Astrocyte of the hippocampus (primary cell): ENCODE results near the gene IER3.
"Not testable (repeated sequence)": the region's sequence is repeated elsewhere in the genome, so short reads cannot be mapped to it uniquely, and the experiment has no call there.

Source experiments
- DNase-seq: peaks from one replicate; pipeline ENCODE4 v3.0.0; 2011; ENCODE audit warnings: low read depth, low spot score

The IER3 gene

DNA sequence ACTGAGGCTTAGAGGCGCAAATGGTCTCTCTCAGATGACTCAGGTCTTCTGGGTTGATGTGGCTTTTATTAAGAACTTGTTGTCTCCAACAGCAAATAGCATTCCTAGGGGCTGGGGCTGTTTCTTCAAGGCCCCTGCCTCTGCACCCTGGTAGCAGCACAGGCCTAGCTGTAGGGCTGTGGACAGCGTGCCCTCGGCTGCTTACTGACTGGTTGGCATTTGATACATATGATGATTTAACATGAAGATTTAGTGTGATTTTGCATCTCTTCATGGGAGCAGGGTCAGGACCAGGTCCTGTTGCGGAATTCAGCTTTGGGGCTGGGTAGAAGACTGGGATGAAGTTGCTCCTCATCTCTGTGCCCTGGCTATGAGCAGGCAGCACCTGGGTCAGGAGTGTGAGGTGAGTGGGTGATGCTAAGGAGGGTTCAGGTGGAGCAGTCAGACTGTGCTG is 24.3 kb upstream of the IER3 start:
- DNase-seq: no peak

DNA sequence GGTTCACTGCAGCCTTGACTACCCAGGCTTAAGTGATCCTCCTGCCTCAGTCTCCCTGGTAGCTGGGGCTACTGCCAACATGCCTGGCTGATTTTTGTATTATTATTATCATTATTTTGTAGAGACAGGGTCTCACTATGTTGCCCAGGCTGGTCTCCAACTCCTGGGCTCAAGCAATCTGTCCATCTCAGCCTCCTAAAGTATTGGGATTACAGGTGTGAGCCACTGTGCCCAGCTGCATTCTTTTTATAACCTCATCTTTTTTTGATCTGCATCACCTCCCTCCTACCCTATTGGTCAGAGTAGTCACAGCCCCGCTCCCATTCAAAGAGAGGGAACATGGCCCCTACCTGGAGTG is 23.6 kb upstream of the IER3 start:
- DNase-seq: no peak

DNA sequence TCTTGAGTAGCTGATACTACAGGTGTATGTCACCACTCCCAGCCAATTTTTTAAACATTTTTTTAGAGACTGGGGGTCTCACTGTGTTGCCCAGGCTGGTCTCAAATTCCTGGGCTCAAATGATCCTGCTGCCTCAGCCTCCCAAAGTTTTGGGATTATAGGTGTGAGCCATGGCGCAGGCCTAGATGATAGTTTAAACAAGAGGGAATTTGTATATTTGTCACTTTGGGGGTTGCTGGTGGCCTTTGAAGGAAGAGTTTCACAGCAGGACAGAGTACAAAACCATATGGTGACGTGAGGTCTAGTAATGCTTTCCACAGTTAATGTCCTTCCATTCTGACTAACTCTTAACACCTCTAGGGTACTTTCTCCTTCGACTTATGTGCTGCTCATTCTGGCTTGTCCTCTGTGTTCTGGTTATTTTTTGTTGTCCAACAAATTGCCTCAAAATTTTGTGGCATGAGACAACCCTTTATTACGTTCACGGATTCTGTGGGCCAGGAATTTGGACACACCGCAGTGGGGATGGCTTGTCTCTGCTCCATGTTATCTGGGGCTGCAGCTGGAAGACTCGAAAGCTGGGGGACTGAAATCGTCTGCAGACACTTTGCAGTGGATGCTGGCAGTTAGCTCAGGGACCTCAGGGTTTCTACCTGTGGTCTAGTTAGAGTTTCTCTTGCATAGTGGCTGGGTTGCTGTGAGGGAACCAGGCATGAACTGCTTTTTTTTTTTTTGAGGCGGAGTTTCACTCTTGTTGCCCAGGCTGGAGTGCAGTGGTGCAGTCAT is 23.0 kb upstream of the IER3 start:
- DNase-seq: no peak

DNA sequence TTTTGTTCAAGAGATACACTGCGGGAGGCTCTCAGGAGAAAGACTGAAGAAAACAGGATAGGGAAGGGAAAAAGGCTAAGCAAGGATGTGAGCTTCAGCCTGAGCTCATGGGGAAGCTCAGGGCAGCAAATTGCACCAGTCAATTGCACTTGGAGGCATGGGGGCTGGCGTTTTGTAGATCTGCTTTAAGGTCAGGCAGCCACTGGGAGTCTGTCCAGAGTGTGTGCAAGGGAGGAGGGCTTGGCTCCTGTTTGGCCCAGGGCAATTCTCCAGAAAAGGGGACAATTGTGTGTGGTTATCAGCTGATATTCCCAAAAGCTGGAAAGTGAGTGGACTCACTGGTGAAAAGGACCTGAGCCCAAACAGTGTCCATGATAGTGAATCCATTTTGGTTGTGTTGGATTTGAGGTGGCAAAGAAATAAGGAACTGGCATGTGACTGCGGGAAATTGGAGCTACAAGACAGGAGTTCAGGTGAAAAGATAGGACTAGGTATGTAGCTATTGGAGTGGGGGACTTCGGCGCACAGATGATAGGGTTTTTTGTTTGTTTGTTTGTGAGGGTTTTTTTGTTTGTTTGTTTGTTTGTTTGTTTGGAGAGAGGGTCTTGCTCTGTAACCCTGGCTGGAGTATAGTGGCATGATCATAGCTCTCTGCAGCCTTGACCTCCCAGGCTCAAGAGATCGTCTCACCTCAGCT is 22.3 kb upstream of the IER3 start:
- no peak for DNase-seq

DNA sequence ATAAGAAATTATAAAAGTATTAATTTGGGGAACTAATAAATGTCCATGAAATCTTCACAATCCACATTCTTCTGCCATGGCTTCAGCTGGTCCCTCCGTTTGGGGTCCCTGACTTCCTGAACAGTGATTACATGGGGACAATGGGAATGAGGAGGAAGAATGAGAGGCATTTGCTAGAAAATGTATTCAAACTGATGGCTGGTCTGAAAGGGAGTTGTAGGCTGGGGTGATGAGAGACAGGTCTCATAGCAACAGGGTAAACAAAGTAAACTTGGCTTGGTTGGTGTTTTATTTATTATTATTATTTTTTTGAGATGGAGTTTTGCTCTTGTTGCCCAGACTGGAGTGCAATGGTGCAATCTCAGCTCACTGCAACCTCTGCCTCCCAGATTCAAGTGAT is 21.1 kb upstream of the IER3 start:
- not testable (repeated sequence) for DNase-seq

DNA sequence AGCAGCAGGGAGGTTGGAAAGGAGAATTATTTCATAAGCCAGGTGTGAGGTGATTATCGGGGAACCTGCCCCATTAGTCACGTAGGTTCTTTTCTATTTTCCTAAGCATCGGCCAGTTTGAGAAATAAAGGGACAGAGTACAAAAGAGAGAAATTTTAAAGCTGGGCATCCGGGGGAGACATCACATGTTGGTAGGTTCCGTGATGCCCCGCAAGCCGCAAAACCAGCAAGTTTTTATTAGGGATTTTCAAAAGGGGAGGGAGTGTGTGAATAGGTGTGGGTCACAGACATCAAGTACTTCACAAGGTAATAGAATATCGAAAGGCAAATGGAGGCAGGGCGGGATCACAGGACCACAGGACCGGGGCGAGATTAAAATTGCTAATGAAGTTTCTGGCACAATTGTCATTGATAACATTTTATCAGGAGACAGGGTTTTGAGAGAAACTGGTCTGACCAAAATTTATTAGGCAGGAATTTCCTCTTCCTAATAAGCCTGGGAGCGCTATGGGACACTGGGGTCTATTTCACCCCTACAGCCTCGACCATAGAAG is 20.2 kb upstream of the IER3 start:
- DNase-seq: not testable (repeated sequence)

DNA sequence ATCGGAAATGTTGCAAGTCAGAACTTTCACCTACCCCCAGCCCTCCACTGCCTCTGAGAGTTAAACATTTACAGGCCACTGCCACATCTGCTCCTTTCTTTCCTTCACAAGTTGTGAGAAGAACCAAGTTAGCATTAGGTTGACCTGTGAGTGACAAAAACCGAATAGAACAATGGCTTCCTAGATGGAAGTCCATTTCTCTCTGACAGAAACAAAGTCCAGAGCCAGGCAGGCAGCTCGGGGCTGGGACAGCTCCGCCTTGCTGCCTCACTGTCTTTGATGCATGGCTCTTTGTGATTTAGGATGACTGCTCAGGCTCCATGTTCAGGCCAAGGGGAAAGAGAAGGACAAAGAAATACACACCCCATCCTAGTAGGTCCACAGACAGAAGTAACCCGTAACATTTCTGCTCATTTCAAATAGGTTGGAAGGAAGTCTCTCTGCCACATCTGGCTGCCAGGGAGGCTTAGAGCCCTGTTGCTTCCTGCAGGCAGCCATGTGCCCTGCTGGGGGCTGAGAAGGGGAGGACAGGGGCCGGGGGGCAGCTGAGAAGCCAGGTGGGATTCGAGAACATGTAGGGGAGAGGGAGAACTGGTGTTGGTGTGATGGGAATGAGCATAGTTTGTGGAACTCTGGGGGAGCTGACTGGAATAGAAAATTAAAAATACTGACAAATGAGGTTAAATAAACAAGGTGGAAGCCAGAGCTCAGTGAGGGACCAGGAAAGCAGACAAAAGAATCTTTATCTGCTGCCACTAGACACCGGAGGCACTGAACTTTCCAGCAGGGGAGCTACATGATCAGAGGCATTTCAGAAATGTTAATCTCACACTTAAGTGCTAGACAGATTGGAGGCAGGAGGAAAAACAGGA is 19.5 kb upstream of the IER3 start:
- peak; percentile 94 for DNase-seq

DNA sequence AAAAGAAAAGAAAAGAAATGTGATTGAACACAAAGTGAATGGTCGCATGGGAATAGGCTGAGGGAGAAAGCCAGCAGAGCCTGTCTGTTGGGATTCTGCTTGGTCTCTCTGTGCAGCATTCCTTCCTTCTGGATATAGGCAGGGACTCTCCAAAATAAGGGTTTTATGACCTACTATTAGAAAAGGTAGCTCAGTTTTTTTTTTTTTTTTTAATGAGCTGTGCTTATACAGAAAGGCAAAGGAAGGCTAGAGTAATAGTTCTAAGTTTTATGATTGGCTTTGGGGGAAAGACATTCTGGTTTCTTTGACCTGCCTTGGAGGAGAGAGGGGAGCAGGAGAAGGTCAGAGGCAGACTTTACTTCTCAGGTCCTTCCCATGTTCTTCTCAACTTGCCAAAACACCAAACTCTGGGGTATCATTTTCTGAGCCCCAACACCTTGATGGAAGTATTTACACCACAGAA is 18.8 kb upstream of the IER3 start:
- no peak for DNase-seq

DNA sequence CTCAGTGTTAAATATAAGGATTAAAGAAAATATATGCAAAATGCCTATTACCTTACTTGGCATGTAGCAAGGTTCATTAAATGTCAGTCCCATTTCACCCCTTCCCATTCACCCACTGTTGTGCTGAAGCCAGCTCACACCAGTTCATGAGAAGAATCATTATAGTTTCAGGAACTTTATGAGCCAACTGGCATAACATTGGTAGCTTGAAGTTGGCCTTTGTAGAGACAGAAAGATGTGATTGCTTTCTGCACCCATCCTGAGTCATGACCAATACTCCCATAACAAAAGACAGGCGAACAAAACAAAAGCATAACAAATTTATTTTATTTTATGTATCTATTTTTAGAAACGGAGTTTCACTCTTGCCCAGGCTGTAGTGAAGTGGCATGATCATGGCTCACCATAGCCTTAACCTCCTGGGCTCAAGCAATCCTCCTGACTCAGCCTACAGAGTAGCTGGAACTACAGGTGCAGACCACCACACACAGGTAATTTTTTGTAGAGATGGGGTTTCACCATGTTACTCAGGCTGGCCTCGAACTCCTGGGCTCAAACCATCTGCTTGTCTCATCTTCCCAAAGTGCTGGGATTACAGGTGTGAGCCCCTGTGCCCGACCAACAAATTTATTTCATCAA is 17.6 kb upstream of the IER3 start:
- DNase-seq: no peak

DNA sequence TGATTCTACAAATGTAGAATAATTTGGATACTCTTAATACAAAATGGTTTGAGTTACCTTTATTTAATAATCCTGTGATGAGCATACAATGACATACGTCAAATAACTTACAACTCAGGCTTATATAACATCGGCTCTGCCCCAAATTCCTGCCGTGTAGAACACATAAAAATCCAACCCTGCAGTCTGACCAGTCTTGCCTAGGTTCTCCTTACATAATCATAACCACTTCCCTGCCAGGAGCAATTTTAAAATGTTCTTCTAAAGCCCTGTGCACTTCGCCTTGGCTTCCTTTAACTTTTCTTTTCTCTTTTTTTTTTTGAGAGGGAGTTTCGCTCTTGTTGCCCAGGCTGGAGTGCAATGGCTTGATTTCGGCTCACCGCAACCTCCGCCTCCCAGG is 16.2 kb upstream of the IER3 start:
- DNase-seq: no peak

DNA sequence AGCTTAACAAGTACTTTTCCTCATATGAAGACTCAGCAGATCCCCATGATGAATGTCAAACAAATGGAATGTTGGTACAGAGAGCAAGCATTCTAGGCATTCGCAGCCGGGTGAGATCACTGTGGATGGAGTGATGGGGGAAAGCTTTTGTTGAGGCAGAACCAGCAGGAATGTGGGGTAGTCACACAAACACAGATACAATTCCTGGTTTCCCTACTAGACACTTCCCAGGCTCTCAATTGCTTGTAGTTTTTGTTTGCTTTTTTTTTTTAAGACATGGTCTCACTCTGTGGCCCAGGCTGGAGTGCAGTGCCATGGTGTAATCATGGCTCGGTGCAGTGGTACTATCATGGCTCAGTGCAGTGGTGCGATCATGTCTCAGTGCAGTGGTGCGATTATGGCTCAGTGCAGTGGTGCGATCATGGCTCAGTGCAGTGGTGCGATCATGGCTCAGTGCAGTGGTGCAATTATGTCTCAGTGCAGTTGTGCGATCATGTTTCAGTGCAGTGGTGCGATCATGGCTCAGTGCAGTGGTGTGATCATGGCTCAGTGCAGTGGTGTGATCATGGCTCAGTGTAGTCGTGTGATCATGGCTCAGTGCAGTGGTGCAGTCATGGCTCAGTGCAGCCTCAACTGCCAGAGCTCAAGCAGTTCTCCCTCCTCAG is 15.4 kb upstream of the IER3 start:
- DNase-seq: peak; percentile 97

DNA sequence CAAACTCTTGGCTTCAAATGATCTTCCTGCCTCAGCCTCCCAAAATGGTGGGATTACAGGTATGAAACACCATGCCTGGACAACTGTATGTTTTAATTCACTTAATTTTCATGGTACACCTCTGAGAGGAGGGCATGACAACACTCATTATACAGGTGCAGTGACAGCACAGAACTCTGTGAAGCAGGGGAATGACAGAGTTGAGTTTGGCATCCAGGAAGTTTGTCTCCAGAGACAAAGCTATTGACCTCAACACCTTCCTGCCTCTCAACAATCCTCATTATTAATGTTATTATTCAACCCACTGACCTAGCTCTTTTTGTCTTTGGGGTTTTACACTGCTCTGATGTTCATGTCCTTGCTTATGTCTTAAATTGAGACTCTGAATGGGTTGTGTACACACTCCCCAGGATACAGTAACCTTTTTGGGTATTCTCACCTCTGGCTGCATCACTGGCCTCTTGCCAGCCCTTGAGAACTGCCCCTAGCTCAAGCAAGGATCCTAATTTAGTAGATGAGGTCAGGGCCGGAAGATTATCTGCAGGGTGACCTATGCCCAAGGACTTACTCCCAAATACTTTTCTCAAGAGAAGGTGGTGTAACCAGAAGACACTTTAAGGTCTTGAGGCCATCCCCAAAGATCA is 13.0 kb upstream of the IER3 start:
- no peak for DNase-seq

DNA sequence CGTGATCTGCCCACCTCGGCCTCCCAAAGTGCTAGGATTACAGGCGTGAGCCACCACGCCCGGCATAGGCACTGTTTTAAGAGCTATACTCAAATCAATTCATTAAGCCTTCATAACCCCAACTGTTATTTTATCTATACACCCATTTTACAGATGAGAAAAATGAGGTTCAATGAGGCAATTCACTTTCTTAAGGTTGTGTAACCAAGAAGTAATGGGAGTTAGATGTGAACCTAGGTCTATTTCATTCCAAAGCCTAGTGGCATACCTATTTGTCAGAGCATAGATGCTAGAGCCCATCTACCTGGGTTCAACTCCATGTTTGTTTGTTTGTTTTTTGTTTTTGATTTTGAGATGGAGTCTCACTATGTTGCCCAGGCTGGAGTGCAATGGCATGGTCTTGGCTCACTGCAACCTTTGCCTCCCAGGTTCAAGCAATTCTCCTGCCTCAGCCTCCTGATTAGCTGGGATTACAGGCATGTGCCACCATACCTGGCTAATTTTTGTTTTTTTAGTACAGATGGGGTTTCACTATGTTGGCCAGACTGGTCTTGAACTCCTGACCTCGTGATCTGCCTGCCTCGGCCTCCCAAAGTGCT is 12.2 kb upstream of the IER3 start:
- not testable (repeated sequence) for DNase-seq

DNA sequence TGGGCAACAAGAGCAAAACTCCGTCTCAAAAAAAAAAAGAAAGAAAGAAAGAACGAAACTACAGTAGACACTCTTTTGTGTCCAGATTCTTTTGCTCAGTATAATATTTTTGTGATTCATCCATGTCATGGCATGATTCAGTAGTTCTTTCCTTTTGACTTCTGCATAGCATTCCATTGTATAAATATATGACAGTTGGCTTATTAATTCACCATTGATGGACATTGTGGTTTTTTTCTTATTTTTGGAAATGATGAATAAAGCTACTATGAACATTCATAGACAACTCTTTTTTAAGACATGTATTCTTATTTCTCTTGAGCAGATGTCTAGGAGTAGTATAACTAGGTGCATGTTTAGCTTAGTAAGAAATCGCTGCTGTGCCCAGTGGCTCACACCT is 10.3 kb upstream of the IER3 start:
- DNase-seq: no peak

DNA sequence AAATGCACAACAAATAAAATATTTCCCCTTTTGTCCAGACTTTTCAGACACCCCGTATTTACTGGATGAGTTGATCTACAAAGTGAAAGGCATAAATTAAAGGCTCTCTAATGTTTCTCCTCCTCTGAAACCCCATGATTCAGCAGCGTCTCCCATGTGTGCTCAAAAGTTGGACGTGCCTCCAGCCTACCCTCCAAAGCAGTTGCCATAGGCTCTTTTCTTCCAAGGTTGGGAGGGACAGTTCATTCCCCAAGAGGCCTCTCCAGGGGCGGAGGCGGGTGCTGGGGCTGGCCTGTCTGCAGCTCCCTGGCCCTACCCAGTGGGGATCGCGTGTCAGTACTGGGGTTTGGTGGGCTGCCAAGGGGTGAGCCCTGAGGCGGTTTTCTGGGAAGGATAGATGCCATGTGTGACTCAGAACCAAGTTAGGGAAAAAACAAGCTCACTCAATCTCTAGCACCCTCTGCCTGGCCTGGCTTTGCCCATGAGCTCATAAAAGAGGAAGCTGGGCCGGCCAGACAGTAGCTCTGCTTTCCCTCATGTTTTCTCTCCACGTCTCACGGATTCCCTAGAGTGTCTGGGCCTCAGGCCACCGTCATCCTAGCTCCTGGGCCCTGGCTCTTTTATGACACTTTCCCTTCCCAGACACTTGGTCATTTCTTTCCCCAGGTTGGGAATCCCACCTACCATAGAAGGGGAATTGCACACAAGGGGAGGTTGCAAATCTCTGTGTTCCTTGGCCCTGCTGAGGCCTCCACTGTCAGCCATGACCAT is 8.0 kb upstream of the IER3 start:
- DNase-seq: peak; percentile 100

DNA sequence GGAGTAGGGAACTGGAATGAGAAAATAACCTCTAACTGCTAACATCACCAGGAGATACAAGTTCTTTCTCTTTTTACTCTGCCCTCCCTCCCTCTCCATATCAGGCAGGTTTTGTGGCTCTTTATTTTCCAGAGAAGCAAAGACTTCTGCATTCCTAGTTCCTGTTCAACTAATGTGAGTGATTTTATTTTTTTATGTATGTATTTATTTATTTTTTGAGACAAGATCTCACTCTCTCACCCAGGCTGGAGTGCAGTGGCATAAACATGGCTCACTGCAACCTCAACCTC is 6.0 kb upstream of the IER3 start:
- no peak for DNase-seq

DNA sequence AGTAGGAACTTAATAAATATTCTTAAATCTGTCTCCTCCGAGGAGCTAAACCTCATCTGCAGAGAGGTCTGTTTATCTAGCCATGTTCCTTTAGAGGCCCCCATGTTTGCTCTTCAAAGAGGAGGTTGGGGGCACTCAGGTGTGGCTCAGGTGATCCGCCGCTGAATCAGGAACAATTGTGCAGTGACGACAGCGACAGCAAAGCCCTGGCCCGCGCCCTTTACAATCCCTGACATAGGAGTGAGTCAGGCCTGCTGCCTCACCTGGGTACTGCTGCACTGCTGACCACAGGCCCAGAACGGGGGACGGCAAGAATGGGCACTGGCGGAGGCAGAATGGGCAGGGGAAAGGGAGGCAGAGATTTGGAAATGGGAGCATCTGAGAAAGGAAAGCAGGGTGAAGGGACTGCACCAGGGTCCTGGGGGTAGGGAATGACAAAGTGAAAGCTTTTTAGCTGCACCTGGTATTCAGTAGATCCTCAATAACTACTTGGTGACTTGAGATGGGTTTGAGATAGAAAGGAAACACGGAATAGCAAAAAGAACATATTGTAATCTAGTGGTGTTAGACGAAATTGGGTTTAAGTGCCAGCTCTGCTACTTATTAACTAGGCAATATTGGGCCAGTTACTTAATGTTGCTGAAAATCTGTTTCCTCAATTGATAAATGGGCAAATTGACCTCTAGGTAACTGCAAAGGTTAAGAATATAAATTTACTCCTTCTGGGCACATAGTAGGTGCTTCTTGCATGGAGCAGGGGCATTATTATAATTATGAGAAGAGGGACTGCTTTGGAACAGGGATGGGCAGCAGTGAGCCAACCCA is 5.4 kb upstream of the IER3 start:
- DNase-seq: peak; percentile 39

DNA sequence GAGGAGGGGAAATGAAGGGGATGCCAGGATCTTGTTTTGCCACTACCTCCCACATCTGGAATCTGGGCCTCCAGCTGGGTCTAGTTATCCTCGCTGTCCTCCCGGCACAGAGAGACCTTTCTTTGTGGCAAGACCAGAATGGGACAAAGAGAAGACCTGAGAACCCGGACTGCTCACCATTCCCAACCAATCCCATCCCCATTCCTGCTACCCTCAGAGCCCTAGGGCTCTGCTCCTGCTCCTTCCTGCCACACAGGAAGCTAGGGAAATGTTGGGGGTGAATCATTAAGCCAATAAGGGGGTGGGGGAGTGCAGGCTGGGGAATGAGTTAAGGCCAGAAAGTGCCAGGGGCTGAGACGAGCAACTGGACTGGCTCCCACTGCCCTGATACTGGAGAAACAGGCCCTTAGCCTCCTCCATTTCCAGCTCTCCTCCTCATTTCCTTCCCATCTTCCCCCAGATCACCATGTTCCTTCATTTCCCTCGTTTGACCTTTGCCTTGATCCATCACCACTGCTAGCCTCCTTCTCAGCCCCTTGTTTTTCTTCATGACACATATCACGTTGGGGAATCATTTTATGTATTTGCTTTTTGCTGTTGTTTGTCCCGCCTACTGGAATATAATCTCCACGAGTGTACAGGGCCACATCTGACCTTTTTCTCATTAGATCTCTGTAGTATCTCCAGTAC is 4.6 kb upstream of the IER3 start:
- no peak for DNase-seq
